NCI-H128 (cell line): ENCODE data around the gene ACTG2.

ENCODE experiments used
- DNase-seq: peaks from one replicate; lab custom pipeline; 2025; ENCODE audit not compliant: unreplicated experiment; lab: John Stamatoyannopoulos, UW

Gene ACTG2

GRCh38 chr2:73911548-73912208 lies 18.9 kb downstream of the ACTG2 start:
- DNase-seq, result no peak

- DNase-seq, result no peak
Measured at GRCh38 chr2:73913414-73914054, 20.7 kb downstream of the ACTG2 start.

GRCh38 chr2:73914667-73915066 lies 21.9 kb downstream of the ACTG2 start:
- DNase-seq, result no peak

GRCh38 chr2:73915437-73915993 lies 22.7 kb downstream of the ACTG2 start:
- DNase-seq, result no peak

- no peak for DNase-seq
Measured at GRCh38 chr2:73916666-73917065, 23.9 kb downstream of the ACTG2 start.

GRCh38 chr2:73917296-73917695 lies 24.5 kb downstream of the ACTG2 start:
- DNase-seq, result no peak

- no peak for DNase-seq
Measured at GRCh38 chr2:73917696-73918207, 24.9 kb downstream of the ACTG2 start.

- no peak for DNase-seq
Measured at GRCh38 chr2:73918856-73919255, 26.0 kb downstream of the ACTG2 start.

- DNase-seq, result no peak
Measured at GRCh38 chr2:73919596-73920228, 26.9 kb downstream of the ACTG2 start.

GRCh38 chr2:73920577-73921545 lies 28.1 kb downstream of the ACTG2 start:
- DNase-seq, result no peak

GRCh38 chr2:73921581-73921980 lies 28.8 kb downstream of the ACTG2 start:
- no peak for DNase-seq

GRCh38 chr2:73922681-73923080 lies 29.9 kb downstream of the ACTG2 start:
- DNase-seq, result no peak

- DNase-seq, result no peak
Measured at GRCh38 chr2:73925033-73925704, 32.4 kb downstream of the ACTG2 start.

GRCh38 chr2:73925853-73926492 lies 33.2 kb downstream of the ACTG2 start:
- DNase-seq, result no peak

- DNase-seq, result peak; percentile 89
Measured at GRCh38 chr2:73926493-73927327, 33.9 kb downstream of the ACTG2 start, which contains the start of gene DGUOK. DGUOK (plus strand) TSS chr2:73926880; CDS start chr2:73926911, 31 bp downstream.

- DNase-seq, result no peak
Measured at GRCh38 chr2:73927344-73927743, 34.5 kb downstream of the ACTG2 start.

GRCh38 chr2:73928963-73929347 lies 36.1 kb downstream of the ACTG2 start:
- no peak for DNase-seq

- no peak for DNase-seq
Measured at GRCh38 chr2:73930386-73930785, 37.6 kb downstream of the ACTG2 start.
